ENCODE data around the gene ARL6IP4. TPM values are rescaled to one million over a fixed set of nuclear protein-coding genes. Genes with fewer than 3 reads are reported as not detected.
A peak's percentile ranks its signal among the peaks of the same experiment; 100 is the strongest.
"Not testable (repeated sequence)": the region's sequence is repeated elsewhere in the genome, so short reads cannot be mapped to it uniquely, and the experiment has no call there.

Gene ARL6IP4
- polyA plus RNA-seq, 2 of the 4 experiments (the other 2 are of a cell fraction) = 208 to 209 TPM

- no peak for TF ChIP-seq CHD4 (IDR thresholded peaks at IDR 0.05; ENCODE audit: borderline replicate concordance)
- no peak for TF ChIP-seq HMGXB4 (CRISPR knock-in tag; IDR thresholded peaks at IDR 0.05; ENCODE audit: borderline replicate concordance)
- no peak for TF ChIP-seq CEBPB (IDR thresholded peaks at IDR 0.05)
- TF ChIP-seq POLR2A (IDR thresholded peaks at IDR 0.05; ENCODE audit: low read length) = no peak
- TF ChIP-seq MAX (IDR thresholded peaks at IDR 0.05) = no peak
- TF ChIP-seq CBX2 (IDR thresholded peaks at IDR 0.05; ENCODE audit: borderline replicate concordance, low read depth) = no peak
- TF ChIP-seq KDM5A (IDR thresholded peaks at IDR 0.05) = no peak
- TF ChIP-seq EHF (CRISPR knock-in tag; IDR thresholded peaks at IDR 0.05) = no peak
- no peak for TF ChIP-seq JUNB (IDR thresholded peaks at IDR 0.05)
- peaks cover 18% of the 10 kb centered on the region for H3K4me1 ChIP-seq
- no peak for ATAC-seq
- FAIRE-seq = no peak
- H3K4me2 ChIP-seq = no peak overlapping the region
- no peaks in the 10 kb centered on the region for H3K9me3 ChIP-seq
- ChIA-PET POLR2A (no interaction called here), CTCF (interaction anchor here (0.6 to 25.9 kb wide), 6 partner anchors 9 to 144 kb away, joined by 3 to 522 read pairs (median 4); no protein-coding TSS in a partner anchor)
- no peak overlapping the region for H3K27ac ChIP-seq
- DNase-seq (ENCODE audit: low read depth in 1 of 2, low spot score in 1 of 2) = no peak
- H3K4me3 ChIP-seq = no peak overlapping the region
- WGBS (ENCODE audit: missing lambda C conversion rate) = 51% methylated on average over 3 of the region's 3 CpGs
Observed at GRCh38 chr12:122937622-122938091, 42.8 kb upstream of the ARL6IP4 start.

GRCh38 chr12:122939125-122939524 lies 41.4 kb upstream of the ARL6IP4 start:
- DNase-seq (ENCODE audit: low read depth in 1 of 2, low spot score in 1 of 2) = no peak
- no peak for FAIRE-seq
- no peak for ATAC-seq
- Histone ChIP-seq H3K9me3 (no peaks in the 10 kb centered on the region), H3K27ac (no peak overlapping the region), H3K4me3 (no peak overlapping the region), H3K4me1 (peaks cover 27% of the 10 kb centered on the region), H3K4me2 (no peak overlapping the region)
- TF ChIP-seq E2F6 (IDR thresholded peaks at IDR 0.05; ENCODE audit: borderline replicate concordance, low read depth) (no peak), HOXA7 (CRISPR knock-in tag; IDR thresholded peaks at IDR 0.05) (no peak), SREBF2 (IDR thresholded peaks at IDR 0.05) (no peak), FOXS1 (CRISPR knock-in tag; IDR thresholded peaks at IDR 0.05) (no peak), CTCF (IDR thresholded peaks at IDR 0.05) (no peak), RARB (CRISPR knock-in tag; IDR thresholded peaks at IDR 0.05) (no peak), HOXB13 (CRISPR knock-in tag; IDR thresholded peaks at IDR 0.05; ENCODE audit: low read depth) (no peak), NR3C1 (IDR thresholded peaks at IDR 0.05) (no peak), ZSCAN20 (CRISPR knock-in tag; IDR thresholded peaks at IDR 0.05) (no peak), KDM1A (IDR thresholded peaks at IDR 0.05; ENCODE audit: low read depth) (no peak), EHF (CRISPR knock-in tag; IDR thresholded peaks at IDR 0.05) (no peak), ATOH8 (CRISPR knock-in tag; IDR thresholded peaks at IDR 0.05; ENCODE audit: low read depth) (no peak), MAFK (IDR thresholded peaks at IDR 0.05; ENCODE audit: partially characterized antibody) (no peak), RNF2 (IDR thresholded peaks at IDR 0.05; ENCODE audit: borderline replicate concordance, low read depth) (no peak), MAX (IDR thresholded peaks at IDR 0.05) (no peak), RFX5 (IDR thresholded peaks at IDR 0.05) (no peak)
- POLR2A ChIA-PET = interaction anchor here (0.6 kb wide), 1 partner anchor 22 kb away, joined by 6 read pairs; no protein-coding TSS in a partner anchor
- CTCF ChIA-PET = interaction anchor here (1.2 to 25.9 kb wide), 2 partner anchors 9 to 75 kb away, joined by 3 to 522 read pairs; no protein-coding TSS in a partner anchor
- WGBS (ENCODE audit: missing lambda C conversion rate) = 81% methylated on average over 4 of the region's 4 CpGs

- POLR2A ChIA-PET = interaction anchor here (0.6 kb wide), 1 partner anchor 15 kb away, joined by 3 read pairs; no protein-coding TSS in a partner anchor
- peak overlapping the region; percentile 13; the same call in 1 of the 3 replicates for H3K4me2 ChIP-seq
- not testable (repeated sequence) for FAIRE-seq; ATAC-seq; DNase-seq (ENCODE audit: low read depth in 1 of 2, low spot score in 1 of 2); H3K27ac ChIP-seq; H3K4me3 ChIP-seq; H3K9me3 ChIP-seq
- 84% methylated on average over 5 of the region's 5 CpGs for WGBS (ENCODE audit: missing lambda C conversion rate)
- CTCF ChIA-PET = interaction anchor here (1.1 to 25.9 kb wide), 4 partner anchors 12 to 297 kb away, joined by 3 to 522 read pairs (median 4); no protein-coding TSS in a partner anchor
- peaks cover 47% of the 10 kb centered on the region for H3K4me1 ChIP-seq
Observed at GRCh38 chr12:122941351-122941750, 39.1 kb upstream of the ARL6IP4 start.

Measured in A549 (cell line).